NCI-H526 (cell line): Measurements from ENCODE around the gene TRAF7.
A peak's percentile ranks its signal among the peaks of the same experiment; 100 is the strongest.

Experiments
- DNase-seq, 2 experiments: peaks; one replicate each; lab custom pipeline; 2025; lab: John Stamatoyannopoulos, UW

Gene TRAF7

GRCh38 chr16:2216330-2216729, 60.7 kb downstream of the TRAF7 start:
- DNase-seq, result no peak

- peak; percentile 94 to 99 for DNase-seq
Measured at GRCh38 chr16:2223221-2223941, 67.8 kb downstream of the TRAF7 start, which contains the start of gene E4F1. Gene E4F1, plus strand, starts transcription at chr16:2223591. Its CDS starts 23 bp downstream, at chr16:2223614.

GRCh38 chr16:2223942-2224486, 68.4 kb downstream of the TRAF7 start:
- DNase-seq, result peak; percentile 34 to 58

- no peak for DNase-seq
Measured at GRCh38 chr16:2226245-2226793, 70.7 kb downstream of the TRAF7 start.

- DNase-seq, result no peak
Measured at GRCh38 chr16:2226918-2227317, 71.3 kb downstream of the TRAF7 start.
